HG03064 (cell line): ENCODE data around the gene NALCN.

Experiments
- ATAC-seq: cut with Tn5 transposase; IDR thresholded peaks from one replicate; pipeline ENCODE4 v1.9.1; 2021; ENCODE audit warnings: low read depth; ENCODE audit not compliant: unreplicated experiment

NALCN gene

DNA sequence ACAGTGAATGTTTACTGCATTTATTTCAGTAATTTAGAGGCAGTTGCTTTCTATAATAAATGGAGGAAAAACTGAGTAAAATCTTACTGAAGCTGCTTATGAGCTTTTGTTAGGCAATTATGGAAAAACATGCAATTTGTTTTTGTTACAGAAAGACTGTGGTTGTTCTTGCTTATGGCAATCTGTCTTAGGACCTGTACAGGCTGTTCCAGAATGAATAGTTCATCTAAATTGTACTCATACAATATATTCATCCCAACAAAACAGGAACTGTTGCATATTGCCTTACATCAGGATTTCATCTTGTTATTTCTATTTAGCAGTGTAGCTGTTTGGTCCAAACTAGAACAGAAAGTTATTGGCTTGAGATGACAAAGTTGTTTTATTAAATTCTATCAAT is 199.2 kb downstream of the NALCN start:
- no peak for ATAC-seq

DNA sequence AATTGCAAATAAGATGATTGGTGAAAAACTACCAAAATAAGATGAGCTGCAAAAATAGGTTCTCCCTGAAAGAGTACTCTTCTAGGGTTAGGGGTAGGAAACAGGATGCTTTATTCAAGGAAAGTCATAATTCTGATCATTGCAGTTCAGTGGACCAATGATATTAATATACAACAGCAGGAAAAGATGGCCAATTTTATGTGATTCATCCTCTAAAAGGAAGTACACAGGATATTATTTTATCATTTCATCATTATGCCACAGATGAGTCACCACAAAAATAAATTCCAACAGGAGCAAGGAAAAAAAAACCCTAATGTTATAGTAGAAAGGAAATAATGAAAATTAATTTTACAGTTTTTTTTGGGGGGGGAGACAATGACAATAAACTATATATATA is 205.0 kb downstream of the NALCN start:
- no peak for ATAC-seq

DNA sequence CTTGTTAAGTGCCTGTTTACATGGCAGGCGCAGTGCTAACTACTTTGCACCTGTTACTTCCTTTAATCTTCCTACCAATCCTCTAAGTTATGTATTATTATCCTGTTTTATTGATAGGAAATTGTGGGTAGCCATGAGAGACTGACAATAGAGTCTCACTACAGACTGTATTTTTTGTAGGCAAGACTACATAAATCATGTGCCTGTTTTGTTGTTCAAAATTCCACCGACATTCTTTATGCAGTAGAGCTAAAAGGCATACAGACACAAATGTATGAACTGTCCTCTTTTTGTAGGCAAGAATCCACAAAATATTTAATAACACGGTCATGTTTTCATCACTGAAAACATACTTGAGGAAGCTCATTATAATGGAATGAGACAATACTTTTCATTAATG is 205.5 kb downstream of the NALCN start:
- no peak for ATAC-seq

DNA sequence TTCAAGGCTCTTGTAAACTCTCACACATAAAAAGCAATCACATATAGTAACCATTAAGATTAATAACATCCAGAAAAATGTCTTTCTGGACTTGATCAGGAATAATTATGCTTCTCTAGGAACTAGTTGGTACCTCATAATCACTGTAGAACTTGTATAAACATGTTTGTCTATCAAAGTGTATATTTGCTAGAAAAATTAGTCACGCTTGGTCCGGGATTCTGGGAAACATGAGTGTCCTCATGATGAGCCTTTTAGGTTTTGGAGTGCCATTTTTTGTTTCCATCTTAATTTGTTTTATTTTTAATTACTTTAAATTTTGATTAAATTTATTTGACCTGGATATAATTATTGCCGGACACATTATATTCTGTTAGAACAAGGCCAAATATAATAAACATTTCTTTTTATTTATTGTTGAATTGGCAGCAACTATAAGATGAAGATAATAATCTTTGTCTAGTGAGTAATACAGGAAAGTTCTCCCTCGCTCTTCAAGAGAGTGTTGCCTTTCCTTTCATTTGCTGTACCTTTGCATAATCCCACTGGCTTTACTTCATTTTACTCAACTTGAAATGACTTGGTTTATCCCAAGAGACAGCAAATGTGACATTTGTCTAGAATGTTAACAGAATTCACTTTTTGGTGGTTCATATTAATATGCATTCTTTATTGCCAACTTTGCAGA is 207.0 kb downstream of the NALCN start:
- no peak for ATAC-seq

DNA sequence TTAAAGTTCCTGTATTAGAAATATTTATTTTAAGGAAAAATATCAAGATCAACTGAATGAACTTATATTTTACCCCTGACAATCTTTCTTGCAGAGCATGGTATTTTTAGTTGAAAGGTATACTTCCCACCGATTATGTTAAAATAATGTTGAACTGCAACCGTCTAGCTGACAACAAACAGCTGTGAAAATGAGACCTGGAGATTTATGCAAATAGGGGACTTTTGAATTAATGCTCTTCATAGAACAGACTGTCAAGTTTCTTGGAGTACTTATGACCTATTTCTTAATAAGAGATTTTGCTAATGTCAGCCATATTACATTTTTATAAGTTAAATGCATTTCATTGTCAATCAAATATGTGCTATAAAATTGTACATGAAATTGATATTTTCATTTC is 210.9 kb downstream of the NALCN start:
- no peak for ATAC-seq

DNA sequence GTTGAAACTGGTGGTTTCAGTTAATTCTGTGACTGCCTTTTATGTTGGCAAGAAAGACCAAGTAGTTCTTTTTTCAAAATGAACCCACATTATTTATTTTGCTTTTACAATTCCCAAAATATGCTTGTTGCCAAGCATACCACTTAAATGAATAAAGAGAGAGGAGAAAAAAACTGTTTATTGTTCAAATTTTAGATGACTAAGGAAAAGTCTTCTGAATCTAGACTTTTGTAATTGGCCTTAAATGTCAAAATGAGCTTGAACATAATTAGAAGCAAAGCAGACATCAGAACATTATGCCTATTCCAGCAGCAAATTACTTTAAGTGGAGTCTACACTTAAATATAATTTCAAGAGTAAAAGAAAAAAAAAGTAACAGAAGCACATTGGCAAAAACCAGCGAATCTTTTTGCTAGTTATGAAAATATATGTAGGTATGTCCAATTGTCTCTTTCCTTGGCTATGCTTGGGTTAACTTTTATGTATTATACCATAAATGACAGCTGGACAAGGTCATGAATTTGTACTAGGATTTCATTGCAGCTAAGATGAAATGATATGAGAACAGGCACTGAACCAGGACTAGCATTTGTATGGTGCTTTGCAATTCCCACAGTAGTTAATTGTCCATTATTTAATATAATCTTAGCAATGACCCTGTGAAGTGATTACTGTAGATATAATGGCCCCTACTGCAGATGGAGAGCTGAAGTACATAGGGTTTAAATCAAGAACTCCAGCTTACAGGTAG is 211.9 kb downstream of the NALCN start:
- no peak for ATAC-seq

DNA sequence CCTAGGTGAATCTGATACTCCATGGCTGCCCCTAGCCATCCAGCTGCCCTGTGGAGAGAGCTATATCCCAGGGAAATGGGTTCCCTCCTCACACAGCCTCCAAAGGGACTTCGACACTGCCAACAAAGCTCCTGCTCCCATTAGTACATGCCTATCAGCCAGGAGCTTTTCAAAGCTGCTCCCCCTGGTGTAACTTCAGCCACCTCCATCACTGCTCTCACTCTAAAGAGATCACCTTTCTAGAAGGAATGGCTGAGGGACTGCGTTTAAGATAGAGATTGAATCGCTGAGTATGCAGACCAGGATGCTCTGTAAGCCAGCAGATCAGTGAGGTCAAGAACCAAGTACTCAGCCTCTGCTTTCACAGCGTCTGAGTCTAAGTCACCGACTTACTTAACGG is 213.7 kb downstream of the NALCN start:
- no peak for ATAC-seq

DNA sequence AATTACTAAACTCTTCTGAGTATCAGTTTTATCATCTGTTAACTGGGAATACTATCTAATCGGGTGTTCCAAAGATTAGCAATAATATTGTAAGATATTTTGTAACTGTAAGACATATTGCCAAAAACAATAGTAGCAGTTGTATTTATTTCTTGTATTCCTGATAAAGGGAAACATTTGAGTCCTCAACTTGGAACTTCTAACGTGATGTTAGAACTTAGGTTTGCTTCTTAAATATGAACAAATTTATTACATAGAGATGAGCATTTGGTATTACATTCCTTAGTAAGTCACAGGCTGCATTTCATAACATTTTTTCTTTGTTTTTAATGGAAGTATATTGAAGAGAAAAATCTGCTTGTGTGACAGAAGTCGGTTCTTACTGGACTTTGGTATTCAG is 225.3 kb downstream of the NALCN start:
- ATAC-seq = no peak

DNA sequence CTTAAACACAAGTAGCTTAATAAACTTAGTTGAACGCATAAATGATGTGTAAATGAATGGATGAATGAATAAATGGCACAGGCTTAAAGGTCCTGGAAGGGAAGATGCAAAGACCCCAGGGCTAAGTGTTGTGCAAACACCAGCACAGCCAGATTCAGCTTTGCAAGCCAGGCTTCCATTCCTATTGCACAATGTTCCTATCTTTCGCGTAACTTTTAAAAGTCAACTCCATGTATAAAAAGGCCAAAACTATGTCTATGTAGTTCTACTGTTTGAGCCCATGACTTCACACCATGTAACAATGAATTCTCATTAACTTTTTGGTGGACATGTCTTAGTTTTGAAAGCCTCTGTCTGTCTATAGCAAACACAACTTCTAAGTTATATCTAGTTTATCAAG is 226.0 kb downstream of the NALCN start:
- no peak for ATAC-seq

DNA sequence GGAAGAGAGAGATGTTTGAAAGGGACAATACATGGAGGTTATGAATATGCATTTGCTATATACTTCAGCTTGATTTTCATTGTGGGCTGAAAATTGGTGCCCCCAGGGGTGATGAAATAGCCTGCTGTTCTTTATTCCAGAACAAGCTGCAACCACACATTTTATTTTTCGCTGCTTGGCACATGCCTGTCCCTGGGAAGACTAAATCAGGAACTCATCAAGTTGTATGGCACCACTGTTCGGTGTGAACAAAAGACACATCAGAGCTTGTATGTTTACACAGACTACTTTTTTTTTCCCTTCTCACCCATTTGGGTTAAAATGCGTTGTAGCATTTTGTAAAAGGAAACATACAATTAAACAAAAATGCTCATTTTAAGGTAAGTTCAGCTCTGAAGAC is 230.7 kb downstream of the NALCN start:
- no peak for ATAC-seq

DNA sequence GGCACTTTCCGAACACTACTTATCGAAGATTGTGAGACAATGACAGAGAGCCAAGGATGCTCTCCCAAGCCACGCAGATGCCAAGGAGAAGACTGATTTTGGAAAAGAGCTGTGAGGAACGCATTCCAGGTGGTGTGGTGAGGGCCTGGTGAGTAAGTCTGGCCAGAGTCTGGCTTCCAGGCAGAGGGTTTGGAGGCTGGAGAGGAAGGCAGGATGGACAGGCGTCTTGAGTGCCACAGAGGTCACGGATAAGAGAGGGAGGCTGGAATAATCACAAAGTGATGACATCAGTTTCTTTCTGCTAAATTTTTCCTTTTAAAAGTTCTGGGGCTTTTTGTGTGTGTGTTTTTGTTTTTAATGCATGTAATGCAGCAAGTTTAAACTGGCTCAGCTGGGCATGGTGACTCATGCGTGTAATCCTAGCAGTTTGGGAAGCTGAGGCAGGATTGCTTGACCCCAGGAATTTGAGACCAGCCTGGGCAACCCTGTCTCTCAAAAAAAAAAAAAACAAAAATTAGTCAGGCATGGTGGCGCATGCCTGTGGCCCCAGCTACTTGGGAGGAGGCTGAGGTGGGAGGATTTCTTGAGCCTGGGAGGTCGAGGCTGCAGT is 235.1 kb downstream of the NALCN start:
- ATAC-seq = no peak

DNA sequence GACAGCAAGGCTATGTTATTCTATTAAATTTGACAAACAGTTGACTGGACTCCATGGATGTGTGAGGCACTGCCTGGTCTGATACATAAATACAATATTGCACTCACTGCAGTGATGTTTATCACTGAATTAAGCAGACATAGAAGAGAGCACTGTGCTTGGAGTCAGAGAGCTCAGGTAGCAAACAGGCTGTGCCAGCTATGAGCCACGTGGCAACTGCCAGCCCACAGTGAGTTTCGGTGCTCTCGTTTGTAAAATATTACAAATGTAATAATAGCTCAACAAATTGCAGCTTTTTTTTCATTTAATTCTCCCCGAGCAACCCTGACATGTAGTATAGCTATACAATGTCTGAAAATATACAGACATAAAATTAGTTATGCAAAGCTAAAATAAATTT is 237.3 kb downstream of the NALCN start:
- ATAC-seq = no peak

DNA sequence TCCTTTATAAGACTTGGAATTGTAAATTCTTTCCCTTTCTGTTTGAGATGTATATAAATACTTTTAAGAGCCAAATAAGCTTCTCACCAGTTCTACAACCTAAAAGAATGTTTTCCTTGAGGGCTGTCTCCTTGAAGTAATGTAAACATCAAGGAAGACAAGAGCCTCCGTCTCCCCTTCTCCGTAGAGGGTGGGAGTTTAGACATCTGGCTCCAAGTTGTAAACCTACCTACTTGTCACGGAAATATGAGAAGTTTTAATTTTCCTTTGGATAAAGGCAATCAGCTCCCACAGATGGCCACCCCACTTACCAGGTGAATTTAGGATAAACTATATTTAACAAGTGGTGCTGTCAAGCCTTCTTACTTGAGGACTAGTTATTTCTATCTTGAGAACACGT is 237.9 kb downstream of the NALCN start:
- ATAC-seq = no peak

DNA sequence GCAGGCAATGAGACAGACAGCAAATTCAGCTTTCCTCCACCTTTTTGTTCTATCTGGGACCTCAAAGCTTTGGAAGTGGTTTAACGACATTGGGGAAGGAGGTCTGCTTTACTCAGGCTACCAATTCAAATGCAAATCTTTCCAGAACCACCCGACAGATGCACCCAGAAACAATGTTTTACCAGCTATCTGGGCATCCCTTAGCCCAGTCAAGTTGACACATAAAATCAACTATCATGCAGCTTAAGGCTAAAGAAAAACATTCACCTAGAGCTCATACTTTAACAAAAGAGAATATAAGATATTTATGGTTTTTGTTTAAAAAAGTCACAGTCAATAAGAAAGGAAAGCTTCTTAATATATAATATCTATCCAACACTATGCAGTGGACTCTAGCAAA is 246.0 kb downstream of the NALCN start:
- ATAC-seq = no peak

DNA sequence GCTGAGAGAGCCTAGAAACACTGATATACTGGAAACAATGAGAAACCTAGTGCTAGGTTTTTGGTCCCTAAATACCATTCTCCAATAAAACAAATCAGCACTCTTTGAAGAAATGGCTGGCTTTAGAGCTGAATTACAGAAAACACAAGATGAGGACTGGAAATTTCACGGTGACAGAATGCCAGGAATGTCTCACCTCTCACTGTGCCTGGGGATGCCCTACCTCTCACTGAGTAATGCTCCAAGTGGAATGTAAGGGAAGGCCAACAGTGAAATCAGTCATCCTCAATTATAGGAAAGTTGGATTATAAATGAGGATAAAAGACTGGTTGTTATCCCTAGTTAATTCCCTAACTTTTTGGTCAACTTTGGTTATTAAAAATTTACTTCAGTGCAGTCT is 259.0 kb downstream of the NALCN start:
- ATAC-seq = no peak

DNA sequence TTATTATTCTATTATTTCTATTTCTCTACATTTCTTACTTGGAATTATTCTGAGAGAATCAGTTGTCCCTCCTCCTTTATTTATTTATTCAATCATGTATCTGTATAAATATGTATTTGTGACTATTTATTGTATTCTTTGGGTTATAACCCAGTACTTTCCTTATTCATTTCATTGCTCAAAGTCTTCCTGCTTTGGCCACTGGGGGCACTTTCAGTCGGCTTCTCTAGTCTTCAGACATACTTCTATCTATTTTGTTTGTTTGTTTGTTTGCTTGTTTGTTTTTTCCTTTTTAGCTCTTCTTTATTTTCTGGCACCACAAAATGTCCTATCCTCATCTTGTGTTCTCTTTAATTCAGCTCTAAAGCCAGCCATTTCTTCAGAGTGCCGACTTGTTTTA is 260.4 kb downstream of the NALCN start:
- ATAC-seq = no peak

DNA sequence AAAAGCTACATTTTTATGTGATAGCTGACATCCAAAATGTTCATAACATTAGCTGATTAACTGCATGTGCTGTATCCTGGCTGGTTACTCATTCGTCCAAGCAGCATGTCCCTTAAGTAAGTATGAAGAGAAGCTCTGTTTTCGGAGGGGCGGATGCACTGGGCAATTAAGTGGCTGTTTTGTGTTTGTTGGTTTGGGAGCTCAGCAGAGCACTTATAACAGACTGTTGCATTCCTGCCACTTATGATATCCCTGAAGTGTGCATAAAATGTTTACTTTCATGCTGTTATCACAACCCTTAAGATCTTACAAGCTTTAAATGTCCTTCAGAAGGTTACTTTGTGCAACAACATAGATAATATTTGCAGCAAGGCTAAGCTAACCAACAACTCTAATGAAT is 264.1 kb downstream of the NALCN start:
- ATAC-seq = no peak

DNA sequence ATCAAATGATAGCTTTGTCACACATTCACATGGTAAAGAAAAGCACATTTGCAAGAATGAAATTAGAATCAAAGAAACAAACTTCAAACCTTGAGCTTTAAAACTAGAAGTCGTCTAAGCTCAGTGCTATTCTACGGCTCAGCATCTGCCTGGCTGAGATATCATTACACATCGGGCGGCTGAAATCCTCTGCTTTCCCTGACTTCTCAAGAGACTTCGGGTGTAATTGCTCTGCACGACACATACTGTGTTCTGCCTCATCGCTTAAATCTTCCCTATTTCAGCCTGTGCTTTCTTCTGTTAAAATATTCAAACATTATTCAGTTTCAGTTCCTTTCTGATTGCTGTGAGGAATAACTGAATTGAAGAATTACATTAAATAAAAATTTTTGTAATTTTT is 265.3 kb downstream of the NALCN start:
- no peak for ATAC-seq

DNA sequence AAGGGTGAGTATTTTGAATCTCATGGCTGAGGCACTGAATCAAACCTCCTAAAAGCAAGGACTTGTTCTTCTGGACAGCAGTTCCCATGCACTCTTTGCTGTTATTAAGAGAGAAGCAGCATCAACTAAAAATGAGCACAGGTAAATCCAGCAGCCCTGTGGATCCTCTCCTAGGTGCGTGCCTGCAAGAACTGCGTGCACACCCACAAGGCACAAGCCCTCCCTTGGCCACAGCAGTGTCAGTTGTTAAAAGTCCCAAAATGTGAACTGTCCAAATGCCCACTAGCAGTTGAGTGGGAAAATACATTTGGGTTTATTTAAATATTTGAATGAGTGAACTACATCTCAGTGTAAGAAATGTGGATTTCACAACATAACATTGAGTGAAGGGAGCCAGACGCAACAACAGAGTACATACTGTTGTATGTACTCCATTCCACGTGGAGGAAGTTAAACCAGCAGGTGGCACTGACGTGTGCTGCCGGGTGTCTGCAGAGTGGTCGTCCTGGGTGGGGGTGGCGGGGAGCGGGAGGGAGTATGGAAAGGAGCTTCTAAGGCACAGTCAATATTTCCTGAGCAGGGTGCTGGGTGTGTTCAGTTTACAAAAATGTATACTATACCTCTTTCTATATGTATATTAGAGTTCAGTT is 266.4 kb downstream of the NALCN start:
- ATAC-seq = no peak

DNA sequence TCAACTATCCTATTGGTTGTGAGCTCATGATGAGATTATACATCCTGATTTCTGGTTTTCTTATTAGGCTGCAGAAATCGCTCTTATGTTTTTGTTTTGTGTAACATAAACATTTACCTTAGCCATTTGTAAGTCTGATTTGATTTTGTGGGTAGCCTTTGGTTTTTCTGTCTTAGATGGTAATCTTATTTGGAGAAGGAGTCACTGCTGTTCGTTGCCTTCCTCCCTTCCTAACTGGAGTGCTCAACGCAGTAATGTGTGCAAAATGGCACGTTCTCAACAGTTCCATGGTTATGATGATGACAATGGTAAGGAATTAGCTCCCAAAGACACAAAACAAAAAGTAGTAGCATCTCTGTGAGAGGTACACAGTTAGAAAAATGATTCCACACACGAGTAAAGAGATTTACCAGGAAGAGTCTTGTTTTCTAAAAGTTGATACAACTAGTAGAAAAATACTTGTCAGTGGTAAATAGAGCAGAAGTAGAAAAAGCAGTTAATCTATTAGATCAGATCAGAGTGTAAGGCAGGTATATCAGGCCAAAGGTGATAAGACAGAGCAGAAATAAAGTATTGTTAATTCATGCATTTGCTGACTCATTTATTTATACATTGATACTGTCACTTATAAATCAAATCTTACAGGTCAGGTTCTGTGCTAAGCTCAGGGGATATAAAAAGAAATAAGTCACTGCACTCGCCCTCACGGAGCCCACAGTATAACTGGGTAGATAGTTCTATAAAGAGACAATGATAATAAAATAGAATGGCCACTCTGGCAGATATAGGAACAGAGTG is 270.0 kb downstream of the NALCN start:
- no peak for ATAC-seq
